ENCODE measurements around the gene ZBTB16. TPM values are rescaled to one million over a fixed set of nuclear protein-coding genes. Genes with fewer than 3 reads are reported as not detected.

Gene ZBTB16
- total RNA-seq, 3 donors from 2014 or later = 236 to 358 (median 271) TPM

- H3K4me3 ChIP-seq = peak overlapping the region in 1 of 3 donors; percentile 48
- no peak for TF ChIP-seq POLR2A (IDR thresholded peaks at IDR 0.05)
- TF ChIP-seq, protein P1, sequence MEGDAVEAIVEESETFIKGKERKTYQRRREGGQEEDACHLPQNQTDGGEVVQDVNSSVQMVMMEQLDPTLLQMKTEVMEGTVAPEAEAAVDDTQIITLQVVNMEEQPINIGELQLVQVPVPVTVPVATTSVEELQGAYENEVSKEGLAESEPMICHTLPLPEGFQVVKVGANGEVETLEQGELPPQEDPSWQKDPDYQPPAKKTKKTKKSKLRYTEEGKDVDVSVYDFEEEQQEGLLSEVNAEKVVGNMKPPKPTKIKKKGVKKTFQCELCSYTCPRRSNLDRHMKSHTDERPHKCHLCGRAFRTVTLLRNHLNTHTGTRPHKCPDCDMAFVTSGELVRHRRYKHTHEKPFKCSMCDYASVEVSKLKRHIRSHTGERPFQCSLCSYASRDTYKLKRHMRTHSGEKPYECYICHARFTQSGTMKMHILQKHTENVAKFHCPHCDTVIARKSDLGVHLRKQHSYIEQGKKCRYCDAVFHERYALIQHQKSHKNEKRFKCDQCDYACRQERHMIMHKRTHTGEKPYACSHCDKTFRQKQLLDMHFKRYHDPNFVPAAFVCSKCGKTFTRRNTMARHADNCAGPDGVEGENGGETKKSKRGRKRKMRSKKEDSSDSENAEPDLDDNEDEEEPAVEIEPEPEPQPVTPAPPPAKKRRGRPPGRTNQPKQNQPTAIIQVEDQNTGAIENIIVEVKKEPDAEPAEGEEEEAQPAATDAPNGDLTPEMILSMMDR (IDR thresholded peaks at IDR 0.05) = no peak
- peak in 1 of 3 donors; percentile 19 for TF ChIP-seq POLR2AphosphoS5 (IDR thresholded peaks at IDR 0.05)
- peaks cover 34 to 59% of the 10 kb centered on the region in 2 donors for H3K4me1 ChIP-seq
- H3K9me3 ChIP-seq = no peaks in the 10 kb centered on the region
- DNase-seq (ENCODE audit: low spot score in 2 of 2) = no peak
- H3K27me3 ChIP-seq = no peaks in the 10 kb centered on the region
- peak overlapping the region; percentile 26 to 75 for H3K27ac ChIP-seq
- no peaks in the 10 kb centered on the region for H3K36me3 ChIP-seq
- intact Hi-C loops (cut with DNase I; ENCODE audit: low total_unique reads) = no loop called here
Observed at GRCh38 chr11:114077482-114078305, 18.2 kb downstream of the ZBTB16 start.

DNA sequence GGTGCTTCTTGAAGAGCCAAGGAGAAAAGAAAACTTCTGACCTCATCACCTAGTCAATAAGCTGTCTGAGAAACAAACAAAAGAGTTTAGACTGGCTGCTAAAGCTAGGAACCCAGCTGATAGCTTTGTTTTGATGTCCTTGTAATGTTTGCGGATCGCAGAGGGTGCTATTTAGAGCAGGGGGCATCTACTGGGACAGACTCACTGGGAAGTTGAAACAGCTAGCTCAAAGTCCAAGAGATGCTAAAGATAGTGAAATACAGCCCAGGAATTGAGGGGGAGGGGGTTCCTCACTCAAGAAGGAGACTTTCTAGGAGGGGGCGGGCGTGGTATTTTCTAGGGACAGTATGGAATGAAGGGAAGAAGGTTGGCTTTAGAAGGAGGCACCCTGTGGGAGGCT is 18.9 kb downstream of the ZBTB16 start:
- H3K4me3 ChIP-seq = peak overlapping the region in 2 of 3 donors; percentile 10 to 48
- H3K27me3 ChIP-seq = no peaks in the 10 kb centered on the region
- intact Hi-C loops (cut with DNase I; ENCODE audit: low total_unique reads) = no loop called here
- no peaks in the 10 kb centered on the region for H3K9me3 ChIP-seq
- DNase-seq (ENCODE audit: low spot score in 2 of 2) = no peak
- peaks cover 34 to 59% of the 10 kb centered on the region in 2 donors for H3K4me1 ChIP-seq
- TF ChIP-seq POLR2AphosphoS5 (IDR thresholded peaks at IDR 0.05) = no peak
- TF ChIP-seq, protein P1 (IDR thresholded peaks at IDR 0.05) = no peak
- TF ChIP-seq POLR2A (IDR thresholded peaks at IDR 0.05) = no peak
- H3K36me3 ChIP-seq = no peaks in the 10 kb centered on the region
- H3K27ac ChIP-seq = peak overlapping the region; percentile 26 to 75

DNA sequence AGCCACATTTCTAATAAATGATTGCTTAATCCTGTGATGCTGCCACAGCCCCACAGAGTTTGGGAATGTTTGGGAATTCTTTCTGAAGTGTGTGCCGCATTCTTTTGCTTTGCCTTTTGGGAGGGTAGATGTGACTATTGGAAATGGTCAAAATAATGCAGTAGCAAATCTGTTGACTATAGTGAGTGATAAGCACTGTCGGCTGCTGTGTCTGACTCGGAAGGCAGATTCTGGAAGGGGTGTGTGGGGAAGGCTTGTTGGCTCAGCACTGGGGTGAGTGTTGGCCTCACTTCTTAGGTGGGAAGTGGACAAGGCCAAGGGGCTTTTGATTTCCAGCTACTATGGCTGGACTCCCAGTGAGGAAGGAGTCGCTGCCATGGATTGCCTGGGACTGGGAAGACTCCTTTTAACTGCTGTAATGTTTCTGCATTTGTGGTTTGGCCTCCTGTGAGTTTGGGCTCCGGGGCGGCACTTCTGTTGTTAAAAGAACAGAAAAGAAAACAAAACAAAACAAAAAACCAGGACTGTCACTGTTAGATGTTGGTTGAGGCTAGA is 20.1 kb downstream of the ZBTB16 start:
- peak overlapping the region; percentile 59 to 83 for H3K27ac ChIP-seq
- H3K27me3 ChIP-seq = no peaks in the 10 kb centered on the region
- peak overlapping the region; percentile 12 to 48 (median 12) for H3K4me3 ChIP-seq
- no peaks in the 10 kb centered on the region for H3K36me3 ChIP-seq
- DNase-seq (ENCODE audit: low spot score in 2 of 2) = no peak
- TF ChIP-seq POLR2AphosphoS5 (IDR thresholded peaks at IDR 0.05) (peak in 2 of 3 donors; percentile 24 to 25), POLR2A (IDR thresholded peaks at IDR 0.05) (no peak)
- H3K9me3 ChIP-seq = no peaks in the 10 kb centered on the region
- intact Hi-C loops (cut with DNase I; ENCODE audit: low total_unique reads) = no loop called here
- H3K4me1 ChIP-seq = peaks cover 32 to 58% of the 10 kb centered on the region in 2 donors

DNA sequence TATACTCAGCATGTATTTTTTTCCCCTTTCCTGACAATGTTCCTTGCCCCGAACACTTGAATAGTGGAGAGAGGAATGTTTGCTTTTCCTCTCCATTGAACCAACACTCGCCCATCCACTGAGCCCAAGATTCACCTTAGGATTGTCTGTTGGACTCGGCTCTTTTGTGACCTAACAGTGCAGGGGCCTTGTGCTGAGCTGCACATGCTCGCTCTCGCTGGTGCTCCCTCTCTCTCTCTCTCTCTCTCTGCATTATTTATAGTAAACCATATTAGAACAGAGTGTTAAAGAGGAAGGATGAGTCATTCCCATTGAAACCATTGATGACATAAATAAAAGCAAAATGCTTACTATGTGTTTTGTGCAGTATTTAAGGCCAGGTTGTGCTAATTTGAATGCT is 20.7 kb downstream of the ZBTB16 start:
- no peak for DNase-seq (ENCODE audit: low spot score in 2 of 2)
- peak overlapping the region; percentile 59 to 83 for H3K27ac ChIP-seq
- TF ChIP-seq, protein P1 (IDR thresholded peaks at IDR 0.05) = no peak
- TF ChIP-seq POLR2AphosphoS5 (IDR thresholded peaks at IDR 0.05) (peak in 2 of 3 donors; percentile 31 to 57), POLR2A (IDR thresholded peaks at IDR 0.05) (no peak)
- H3K36me3 ChIP-seq = no peaks in the 10 kb centered on the region
- H3K4me3 ChIP-seq = peak overlapping the region; percentile 12 to 48 (median 12)
- H3K27me3 ChIP-seq = no peaks in the 10 kb centered on the region
- intact Hi-C loops (cut with DNase I; ENCODE audit: low total_unique reads) = no loop called here
- peaks cover 28 to 64% of the 10 kb centered on the region in 2 donors for H3K4me1 ChIP-seq
- no peaks in the 10 kb centered on the region for H3K9me3 ChIP-seq

GRCh38 chr11:114080769-114081168 is 21.3 kb downstream of the ZBTB16 start:
- Histone ChIP-seq H3K36me3 (no peaks in the 10 kb centered on the region), H3K9me3 (no peaks in the 10 kb centered on the region), H3K4me3 (peak overlapping the region in 1 of 3 donors; percentile 48), H3K27ac (peak overlapping the region; percentile 59 to 83), H3K27me3 (no peaks in the 10 kb centered on the region), H3K4me1 (peaks cover 28 to 68% of the 10 kb centered on the region in 2 donors)
- no peak for DNase-seq (ENCODE audit: low spot score in 2 of 2)
- TF ChIP-seq POLR2AphosphoS5 (IDR thresholded peaks at IDR 0.05) (no peak), POLR2A (IDR thresholded peaks at IDR 0.05) (no peak)
- TF ChIP-seq, protein P1 (IDR thresholded peaks at IDR 0.05) = no peak
- intact Hi-C loops (cut with DNase I; ENCODE audit: low total_unique reads) = no loop called here
